ENCODE data around the gene LIMK1.
"Not testable (repeated sequence)": the region's sequence is repeated elsewhere in the genome, so short reads cannot be mapped to it uniquely, and the experiment has no call there.

LIMK1 gene

DNA sequence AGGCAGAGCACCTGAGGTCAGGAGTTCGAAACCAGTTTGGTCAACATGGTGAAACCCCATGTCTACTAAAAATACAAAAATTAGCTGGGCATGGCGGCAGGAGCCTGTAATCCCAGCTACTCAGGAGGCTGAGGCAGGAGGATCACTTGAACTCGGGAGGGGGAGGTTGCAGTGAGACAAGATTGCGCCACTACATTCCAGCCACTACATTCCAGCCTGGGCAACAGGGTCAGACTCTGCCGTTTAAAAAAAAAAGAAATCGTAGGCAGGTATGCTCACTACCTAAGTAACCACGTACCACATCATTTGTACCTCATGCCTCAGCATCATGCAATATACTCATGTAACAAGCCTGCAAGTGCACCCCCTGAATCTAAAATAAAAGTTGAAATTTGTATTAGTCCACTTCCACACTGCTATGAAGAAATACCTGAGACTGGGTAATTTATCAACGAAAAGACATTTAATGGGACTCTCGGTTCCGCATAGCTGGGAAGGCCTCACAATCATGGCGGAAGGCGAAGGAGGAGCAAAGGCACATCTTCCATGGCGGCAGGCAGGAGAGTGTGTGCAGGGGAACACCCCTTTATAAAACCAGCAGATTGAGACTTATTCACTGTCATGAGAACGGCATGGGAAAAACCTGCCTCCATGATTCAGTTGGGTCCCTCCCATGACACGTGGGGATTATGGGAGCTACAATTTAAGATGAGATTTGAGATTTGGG is 82.4 kb downstream of the LIMK1 start:
- Histone ChIP-seq H3K36me3 (ENCODE audit: insufficient read depth, low read length) (no peaks in the 10 kb centered on the region), H3K79me2 (ENCODE audit: insufficient read depth, low read length) (no peaks in the 10 kb centered on the region), H3K9me3 (ENCODE audit: insufficient read depth, low read length, severe bottlenecking) (no peaks in the 10 kb centered on the region), H3K4me3 (ENCODE audit: low read depth in 1 of 2, low read length in 2 of 2) (no peak overlapping the region), H3K9ac (ENCODE audit: low read depth, low read length) (no peak overlapping the region), H3K27ac (ENCODE audit: low read length) (no peak overlapping the region), H4K20me1 (ENCODE audit: insufficient read depth, low read length) (no peaks in the 10 kb centered on the region), H2AFZ (ENCODE audit: low read depth, low read length) (no peak overlapping the region), H3K27me3 (ENCODE audit: insufficient read depth, low read length, poor library complexity) (no peaks in the 10 kb centered on the region), H3K4me1 (ENCODE audit: insufficient read depth, low read length) (no peaks in the 10 kb centered on the region), H3K4me2 (ENCODE audit: insufficient read depth, low read length) (no peak overlapping the region)
- TF ChIP-seq, protein P1, sequence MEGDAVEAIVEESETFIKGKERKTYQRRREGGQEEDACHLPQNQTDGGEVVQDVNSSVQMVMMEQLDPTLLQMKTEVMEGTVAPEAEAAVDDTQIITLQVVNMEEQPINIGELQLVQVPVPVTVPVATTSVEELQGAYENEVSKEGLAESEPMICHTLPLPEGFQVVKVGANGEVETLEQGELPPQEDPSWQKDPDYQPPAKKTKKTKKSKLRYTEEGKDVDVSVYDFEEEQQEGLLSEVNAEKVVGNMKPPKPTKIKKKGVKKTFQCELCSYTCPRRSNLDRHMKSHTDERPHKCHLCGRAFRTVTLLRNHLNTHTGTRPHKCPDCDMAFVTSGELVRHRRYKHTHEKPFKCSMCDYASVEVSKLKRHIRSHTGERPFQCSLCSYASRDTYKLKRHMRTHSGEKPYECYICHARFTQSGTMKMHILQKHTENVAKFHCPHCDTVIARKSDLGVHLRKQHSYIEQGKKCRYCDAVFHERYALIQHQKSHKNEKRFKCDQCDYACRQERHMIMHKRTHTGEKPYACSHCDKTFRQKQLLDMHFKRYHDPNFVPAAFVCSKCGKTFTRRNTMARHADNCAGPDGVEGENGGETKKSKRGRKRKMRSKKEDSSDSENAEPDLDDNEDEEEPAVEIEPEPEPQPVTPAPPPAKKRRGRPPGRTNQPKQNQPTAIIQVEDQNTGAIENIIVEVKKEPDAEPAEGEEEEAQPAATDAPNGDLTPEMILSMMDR (IDR thresholded peaks at IDR 0.05; ENCODE audit: borderline replicate concordance, extremely low read depth, low read length, poor library complexity, severe bottlenecking), result no peak
- TF ChIP-seq EZH2 (IDR thresholded peaks at IDR 0.05; ENCODE audit: borderline replicate concordance, low read depth, low read length, severe bottlenecking), result no peak
- ATAC-seq (ENCODE audit: insufficient read depth, low read depth) (no peak), DNase-seq (no peak)

DNA sequence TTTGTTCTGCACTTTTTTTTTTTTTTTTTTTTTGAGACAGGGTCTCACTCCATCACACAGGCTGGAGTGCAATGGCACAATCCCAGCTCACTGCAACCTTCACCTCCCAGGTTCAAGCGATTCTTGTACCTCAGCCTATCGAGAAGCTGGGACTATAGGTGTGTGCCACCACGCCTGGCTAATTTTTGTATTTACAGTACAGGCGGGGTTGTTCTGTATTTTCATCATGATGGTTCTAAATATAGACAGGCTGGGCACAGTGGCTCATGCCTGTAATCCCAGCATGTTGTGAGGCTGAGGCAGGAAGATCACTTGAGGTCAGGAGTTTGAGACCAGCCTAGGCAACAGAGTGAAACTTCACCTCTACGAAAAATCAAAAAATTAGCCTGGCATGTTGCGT is 83.7 kb downstream of the LIMK1 start:
- not testable (repeated sequence) for H3K4me2 ChIP-seq (ENCODE audit: insufficient read depth, low read length); H3K79me2 ChIP-seq (ENCODE audit: insufficient read depth, low read length); H2AFZ ChIP-seq (ENCODE audit: low read depth, low read length); DNase-seq; H3K27ac ChIP-seq (ENCODE audit: low read length); H3K9ac ChIP-seq (ENCODE audit: low read depth, low read length); H3K36me3 ChIP-seq (ENCODE audit: insufficient read depth, low read length); H3K27me3 ChIP-seq (ENCODE audit: insufficient read depth, low read length, poor library complexity); ATAC-seq (ENCODE audit: insufficient read depth, low read depth); H3K4me3 ChIP-seq (ENCODE audit: low read depth in 1 of 2, low read length in 2 of 2); H4K20me1 ChIP-seq (ENCODE audit: insufficient read depth, low read length); H3K9me3 ChIP-seq (ENCODE audit: insufficient read depth, low read length, severe bottlenecking); H3K4me1 ChIP-seq (ENCODE audit: insufficient read depth, low read length)

Data from DND-41 (cell line).